T-cell (primary cell): Measurements from ENCODE around the gene MAPKAP1. TPM values are rescaled to one million over a fixed set of nuclear protein-coding genes. Genes with fewer than 3 reads are reported as not detected.

ENCODE experiments used
- ATAC-seq, 4 experiments: fragments of 200-7000 bp in 3 of 4; fragments of 150-1000 bp in 1 of 4; cut with Tn5 transposase; replicated peaks in 1 of 4; 1 replicate in 3 of 4; 2 replicates in 1 of 4; pipeline ENCODE4 v1.10.0; 2021; ENCODE audit warnings: moderate library complexity in 3 of 4, mild to moderate bottlenecking in 2 of 4, moderate number of reproducible peaks in 1 of 4
- CTCF ChIA-PET, 2 donors: fragments of 300-600 bp; sonication (Branson Sonifier 250); formaldehyde crosslinking; loops; one replicate each; lab custom pipeline; 2022; ENCODE audit warnings: antibody characterized with exemption in 2 of 2; lab: Charles Lee
- POLR2A ChIA-PET, 2 donors: fragments of 300-600 bp; sonication (Branson Sonifier 250); formaldehyde crosslinking; loops; one replicate each; lab custom pipeline; 2022; ENCODE audit warnings: antibody characterized with exemption in 2 of 2; lab: Charles Lee
- DNase-seq, 35 experiments: peaks; one replicate each; pipeline versions ENCODE4 v3.0.0 to v3.0.0-alpha.2; 2013 to 2023
- H3K27ac ChIP-seq: one replicate; pipeline ENCODE4 v1.5.1; 2013; ENCODE audit warnings: low read length
- H3K27me3 ChIP-seq, 2 experiments: replicated peaks in 1 of 2; 1 replicate in 1 of 2; 2 replicates in 1 of 2; pipeline versions ENCODE4 v1.6.1 to v1.7.0; 2013; ENCODE audit warnings: low read length in 1 of 2, mixed read lengths in 1 of 2; ENCODE audit not compliant: control insufficient read depth in 2 of 2, insufficient read depth in 2 of 2; ENCODE audit errors: extremely low read depth in 1 of 2
- H3K36me3 ChIP-seq, 2 donors: 1 replicate in 1 of 2; 2 replicates in 1 of 2; pipeline versions ENCODE4 v1.6.1 to v1.7.0; 2013; ENCODE audit warnings: low read length in 1 of 2; ENCODE audit not compliant: control insufficient read depth in 2 of 2, insufficient read depth in 1 of 2; ENCODE audit errors: extremely low read depth in 1 of 2
- H3K4me1 ChIP-seq, 2 experiments: 1 replicate in 1 of 2; 2 replicates in 1 of 2; pipeline versions ENCODE4 v1.6.1 to v1.7.0; 2013; ENCODE audit warnings: low read length in 2 of 2, mixed read lengths in 1 of 2; ENCODE audit not compliant: insufficient read depth in 2 of 2, control insufficient read depth in 1 of 2; ENCODE audit errors: extremely low read depth in 1 of 2
- H3K4me3 ChIP-seq, 2 donors: 1 replicate in 1 of 2; 2 replicates in 1 of 2; pipeline versions ENCODE4 v1.5.1 to v1.7.0; 2013; ENCODE audit warnings: mild to moderate bottlenecking in 2 of 2, low read length in 1 of 2, moderate library complexity in 1 of 2; ENCODE audit not compliant: control insufficient read depth in 1 of 2; ENCODE audit errors: extremely low read depth in 1 of 2
- H3K9me3 ChIP-seq: 2 replicates; pipeline ENCODE4 v1.7.0; 2013
- H3K27ac Mint-ChIP-seq, 2 donors: one replicate each; pipeline ENCODE4 v1.8.0; 2020 to 2021; ENCODE audit warnings: mild to moderate bottlenecking in 2 of 2, mixed read lengths in 2 of 2
- H3K27me3 Mint-ChIP-seq, 2 donors: one replicate each; pipeline ENCODE4 v1.8.0; 2021 to 2022; ENCODE audit warnings: mixed read lengths in 2 of 2
- H3K36me3 Mint-ChIP-seq: one replicate; pipeline ENCODE4 v1.8.0; 2021; ENCODE audit warnings: mixed read lengths
- H3K4me1 Mint-ChIP-seq, 3 donors: one replicate each; pipeline ENCODE4 v1.8.0; 2020 to 2022; ENCODE audit warnings: mixed read lengths in 3 of 3, mild to moderate bottlenecking in 1 of 3
- H3K4me3 Mint-ChIP-seq, 3 donors: one replicate each; pipeline ENCODE4 v1.8.0; 2020 to 2022; ENCODE audit warnings: mild to moderate bottlenecking in 3 of 3, mixed read lengths in 3 of 3, moderate library complexity in 3 of 3
- H3K9me3 Mint-ChIP-seq, 3 donors: one replicate each; pipeline ENCODE4 v1.8.0; 2020 to 2022; ENCODE audit warnings: mixed read lengths in 3 of 3
- WGBS: methylation state at CpG from one replicate; pipeline ENCODE4 v1.1.5; 2013; ENCODE audit warnings: missing lambda C conversion rate; ENCODE audit not compliant: insufficient coverage; 5-methylcytosine and 5-hydroxymethylcytosine counted together
- total RNA-seq, 35 experiments: library from RNA in 6 of 35; stranded (reverse) in 6 of 35; fragments of 120-200 nt in 1 of 35; gene quantifications; one replicate each; pipeline versions ENCODE4 v1.2.1 to v1.2.4 and lab custom pipeline; 2013 to 2026

Gene MAPKAP1
- total RNA-seq, 5 donors from 2014 or later (not counting 1 experiment from before 2014, with no cell fraction given) = 50.2 to 60.3 (median 55.6) TPM

DNA sequence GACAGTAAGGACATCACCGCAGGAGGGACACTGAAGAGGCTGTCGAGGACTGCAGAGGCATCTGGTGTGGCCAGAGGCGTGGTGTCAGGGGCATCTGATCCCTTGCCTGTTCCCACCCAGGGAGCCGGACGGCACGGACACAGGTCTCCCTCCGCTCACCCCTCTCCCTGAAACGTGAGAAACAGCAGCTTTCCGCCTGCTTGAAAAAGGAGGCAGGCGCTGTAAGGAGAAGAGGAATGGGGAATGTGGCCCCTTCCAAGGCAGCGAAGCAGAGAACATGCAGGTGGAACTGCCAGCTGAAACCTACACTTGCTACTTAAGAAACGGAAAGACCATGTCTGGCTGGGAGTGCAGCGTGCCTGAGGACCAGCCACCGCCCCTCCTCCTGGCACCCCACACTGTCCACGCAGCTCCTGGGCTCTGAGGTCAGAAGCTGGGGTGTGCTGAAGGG lies 269.2 kb downstream of the MAPKAP1 start:
- peaks cover 24% of the 10 kb centered on the region for H3K36me3 Mint-ChIP-seq
- 94% methylated on average over 5 of the region's 15 CpGs for WGBS
- no peaks in the 10 kb centered on the region for H3K9me3 Mint-ChIP-seq
- Histone ChIP-seq H3K36me3 (peaks cover 11 to 18% of the 10 kb centered on the region in 2 donors), H3K4me1 (no peaks in the 10 kb centered on the region), H3K4me3 (no peak overlapping the region), H3K27ac (no peak overlapping the region), H3K27me3 (no peaks in the 10 kb centered on the region), H3K9me3 (no peaks in the 10 kb centered on the region)
- POLR2A ChIA-PET = no interaction called here
- no peak overlapping the region for H3K4me3 Mint-ChIP-seq
- no peak for DNase-seq
- no peak for ATAC-seq
- no peak overlapping the region for H3K27ac Mint-ChIP-seq
- H3K4me1 Mint-ChIP-seq = no peaks in the 10 kb centered on the region
- CTCF ChIA-PET = no interaction called here
- H3K27me3 Mint-ChIP-seq = no peaks in the 10 kb centered on the region

- Histone ChIP-seq H3K27ac (no peak overlapping the region), H3K4me3 (no peak overlapping the region), H3K9me3 (no peaks in the 10 kb centered on the region), H3K36me3 (peaks cover 11 to 18% of the 10 kb centered on the region in 2 donors), H3K4me1 (no peaks in the 10 kb centered on the region), H3K27me3 (no peaks in the 10 kb centered on the region)
- DNase-seq (no peak), ATAC-seq (no peak)
- peaks cover 21% of the 10 kb centered on the region for H3K36me3 Mint-ChIP-seq
- H3K27ac Mint-ChIP-seq = no peak overlapping the region
- POLR2A ChIA-PET = interaction anchor here in 1 of 2 donors (0.5 kb wide), 1 partner anchor 50 kb away, joined by 4 read pairs; no protein-coding TSS in a partner anchor
- CTCF ChIA-PET = no interaction called here
- H3K4me3 Mint-ChIP-seq = no peak overlapping the region
- WGBS = 94% methylated on average over 14 of the region's 24 CpGs
- H3K9me3 Mint-ChIP-seq = no peaks in the 10 kb centered on the region
- H3K27me3 Mint-ChIP-seq = no peaks in the 10 kb centered on the region
- no peaks in the 10 kb centered on the region for H3K4me1 Mint-ChIP-seq
Observed at GRCh38 chr9:125436613-125437443, 270.2 kb downstream of the MAPKAP1 start.

DNA sequence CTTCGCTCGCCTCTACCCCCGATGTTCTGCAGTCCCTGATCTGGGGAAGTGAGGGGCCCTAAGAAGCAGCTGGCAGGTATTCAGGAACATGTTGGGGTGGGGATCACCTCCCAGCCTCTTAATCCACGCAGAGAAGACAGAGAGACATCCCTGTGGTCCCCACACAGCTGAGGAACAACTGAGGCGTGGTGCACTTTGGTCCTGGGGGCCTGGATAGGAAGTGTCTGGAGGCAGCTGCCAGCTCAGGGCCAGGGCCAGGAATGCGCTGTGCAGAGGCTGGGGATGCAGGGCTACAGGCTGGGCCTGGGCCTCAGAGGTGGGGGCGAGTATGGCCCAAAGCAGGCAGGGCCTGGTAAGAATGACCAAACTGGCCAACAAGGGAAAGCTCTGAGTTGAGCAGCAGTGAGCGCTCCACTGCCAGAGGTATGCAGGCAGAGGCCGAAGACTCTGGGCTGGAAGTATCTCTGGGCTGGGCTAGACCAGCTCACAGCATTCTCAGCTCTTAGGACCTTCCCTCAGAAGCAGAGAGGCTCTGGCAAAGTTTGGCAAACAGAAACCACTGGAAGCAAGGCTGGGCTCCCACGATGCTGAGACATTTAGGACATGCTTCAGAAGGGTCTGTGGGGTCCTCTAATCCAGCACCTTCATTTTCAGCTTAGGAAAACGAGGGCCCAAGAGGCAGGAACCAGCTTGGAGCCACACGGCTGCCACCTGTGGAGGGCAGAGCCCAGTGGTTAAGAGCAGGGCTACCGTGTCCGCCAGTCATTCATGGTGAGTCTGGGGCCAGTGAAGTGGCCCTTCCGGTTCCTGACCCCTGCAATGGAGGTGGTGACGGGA lies 271.0 kb downstream of the MAPKAP1 start:
- H3K27ac ChIP-seq = no peak overlapping the region
- ATAC-seq (no peak), DNase-seq (no peak)
- Mint-ChIP-seq H3K4me1 (no peaks in the 10 kb centered on the region), H3K27me3 (no peaks in the 10 kb centered on the region), H3K4me3 (no peak overlapping the region), H3K9me3 (no peaks in the 10 kb centered on the region), H3K36me3 (peaks cover 15% of the 10 kb centered on the region), H3K27ac (no peak overlapping the region)
- ChIA-PET CTCF (no interaction called here), POLR2A (no interaction called here)
- H3K4me3 ChIP-seq = no peak overlapping the region
- no peaks in the 10 kb centered on the region for H3K4me1 ChIP-seq
- WGBS = 93% methylated on average over 15 of the region's 16 CpGs
- H3K36me3 ChIP-seq = peaks cover 8 to 15% of the 10 kb centered on the region in 2 donors
- no peaks in the 10 kb centered on the region for H3K27me3 ChIP-seq
- H3K9me3 ChIP-seq = no peaks in the 10 kb centered on the region

DNA sequence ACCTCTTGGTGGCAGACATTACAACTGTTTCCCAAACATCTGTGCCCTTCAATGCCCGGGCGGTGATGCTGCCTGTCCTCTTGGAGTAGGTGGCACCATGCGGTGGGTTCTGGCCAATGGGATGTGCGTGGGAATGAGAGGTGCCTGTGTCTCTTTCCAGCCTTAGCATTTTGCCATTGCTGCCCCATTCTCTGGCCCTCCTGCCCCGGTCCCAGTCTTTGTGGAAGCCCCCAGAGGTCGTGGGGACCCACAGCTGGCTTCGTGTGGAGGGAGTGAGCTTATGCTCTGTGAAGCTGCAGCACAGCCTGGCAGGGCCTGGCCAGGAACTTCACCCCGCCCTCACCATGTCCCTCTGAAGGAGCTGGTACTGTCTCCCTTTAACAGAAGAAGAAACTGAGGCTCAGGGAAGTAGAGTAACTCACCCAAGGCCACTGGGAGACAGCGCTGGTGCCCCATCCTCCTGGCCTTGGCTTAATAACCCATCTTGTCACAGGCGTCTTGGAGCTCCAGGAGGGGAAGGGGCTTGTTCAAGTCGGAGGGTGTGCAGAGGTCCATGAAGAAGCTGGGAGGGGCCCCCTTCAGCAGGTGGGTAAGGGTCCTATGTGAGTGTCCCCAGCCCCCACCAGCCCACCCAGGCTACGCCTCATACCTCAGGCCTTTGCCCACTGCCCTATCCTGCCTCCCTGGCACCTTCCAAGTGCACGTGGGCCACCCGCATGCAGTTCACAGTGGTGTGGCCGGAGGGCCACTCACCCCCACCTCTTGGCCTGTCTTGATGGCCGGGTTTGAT lies 271.8 kb downstream of the MAPKAP1 start:
- Histone ChIP-seq H3K36me3 (peaks cover 8 to 14% of the 10 kb centered on the region in 2 donors), H3K27me3 (no peaks in the 10 kb centered on the region), H3K9me3 (no peaks in the 10 kb centered on the region), H3K4me1 (no peaks in the 10 kb centered on the region), H3K27ac (no peak overlapping the region), H3K4me3 (no peak overlapping the region)
- ATAC-seq (no peak), DNase-seq (no peak)
- Mint-ChIP-seq H3K9me3 (no peaks in the 10 kb centered on the region), H3K4me1 (no peaks in the 10 kb centered on the region), H3K4me3 (no peak overlapping the region), H3K27ac (no peak overlapping the region), H3K36me3 (peaks cover 14% of the 10 kb centered on the region), H3K27me3 (no peaks in the 10 kb centered on the region)
- POLR2A ChIA-PET = no interaction called here
- CTCF ChIA-PET = no interaction called here
- WGBS = 86% methylated on average over 5 of the region's 16 CpGs

DNA sequence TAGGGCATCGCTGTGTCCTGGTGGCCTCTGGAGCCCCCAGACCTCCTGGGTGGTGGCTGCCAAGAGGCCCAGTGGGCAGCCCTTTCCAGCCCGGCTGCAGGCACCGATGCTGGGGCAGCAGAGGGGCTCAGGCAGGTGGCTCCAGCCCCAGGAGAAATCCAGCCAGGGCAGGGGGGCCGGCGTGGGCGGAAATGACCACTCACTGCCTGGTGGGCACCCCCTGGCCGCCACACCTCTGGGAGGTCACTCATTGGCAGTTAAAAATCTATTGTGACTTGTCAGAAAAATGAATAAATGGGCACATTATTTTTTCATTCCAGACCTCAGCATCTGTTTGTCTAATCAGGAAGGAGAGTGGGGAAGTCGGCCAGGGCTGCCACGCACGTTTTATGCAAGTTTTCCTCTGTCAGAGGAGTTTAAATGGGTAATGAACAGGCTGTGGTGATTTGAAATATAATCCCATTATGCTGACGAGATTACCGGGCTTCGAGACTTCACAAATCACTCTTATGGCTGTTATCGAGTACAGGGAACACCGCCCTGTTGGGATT lies 273.5 kb downstream of the MAPKAP1 start:
- CTCF ChIA-PET = no interaction called here
- Mint-ChIP-seq H3K27me3 (no peaks in the 10 kb centered on the region), H3K36me3 (peaks cover 8% of the 10 kb centered on the region), H3K4me1 (no peaks in the 10 kb centered on the region), H3K27ac (no peak overlapping the region), H3K9me3 (no peaks in the 10 kb centered on the region), H3K4me3 (no peak overlapping the region)
- DNase-seq (no peak), ATAC-seq (no peak)
- Histone ChIP-seq H3K4me1 (no peaks in the 10 kb centered on the region), H3K9me3 (no peaks in the 10 kb centered on the region), H3K27ac (no peak overlapping the region), H3K4me3 (no peak overlapping the region), H3K36me3 (peaks cover 3 to 4% of the 10 kb centered on the region in 2 donors), H3K27me3 (no peaks in the 10 kb centered on the region)
- POLR2A ChIA-PET = no interaction called here
- 83% methylated on average over 7 of the region's 15 CpGs for WGBS
